K562 (cell line): Measurements from ENCODE around the gene TSPAN18. TPM values are rescaled to one million over a fixed set of nuclear protein-coding genes. Genes with fewer than 3 reads are reported as not detected.

Experiments used
- ASH1L ChIP-seq: fragments of 450-650 bp; IDR thresholded peaks from 2 replicates; pipeline ENCODE4 v1.6.1; 2018; ENCODE audit warnings: borderline replicate concordance, mild to moderate bottlenecking, low read depth; ENCODE audit not compliant: partially characterized antibody
- BCOR ChIP-seq: fragments of 450-650 bp; IDR thresholded peaks from 2 replicates; pipeline ENCODE4 v1.6.1; 2016
- CGGBP1 ChIP-seq: fragments of 250-450 bp; sonication (Bioruptor Pico); IDR thresholded peaks from 2 replicates; pipeline ENCODE4 v1.9.0; 2021; ENCODE audit warnings: mild to moderate bottlenecking
- CSDE1 ChIP-seq, 2 experiments: fragments of 450-650 bp; IDR thresholded peaks; 2 replicates each; pipeline ENCODE4 v1.6.1; 2016; ENCODE audit warnings: mild to moderate bottlenecking in 1 of 2
- EGR1 ChIP-seq: fragments of 450-650 bp; conservative IDR thresholded peaks from 2 replicates; pipeline ENCODE4 v1.6.1; 2017; ENCODE audit warnings: mild to moderate bottlenecking
- ELF2 ChIP-seq: fragments of 250-450 bp; sonication (Bioruptor Pico); IDR thresholded peaks from 2 replicates; pipeline ENCODE4 v1.5.0; 2021; ENCODE audit warnings: mild to moderate bottlenecking
- FOS ChIP-seq: IDR thresholded peaks from 3 replicates; pipeline ENCODE4 v1.6.1; 2011; ENCODE audit not compliant: insufficient read length; ENCODE audit errors: extremely low read depth
- FOXJ3 ChIP-seq: sonication (generic); formaldehyde crosslinking; IDR thresholded peaks from 2 replicates; pipeline ENCODE4 v1.4.0; 2020; ENCODE audit warnings: mild to moderate bottlenecking, missing genetic modification reagents
- HNRNPUL1 ChIP-seq: fragments of 200-400 bp; formaldehyde crosslinking; IDR thresholded peaks from 2 replicates; pipeline ENCODE4 v1.6.1; 2017; ENCODE audit warnings: low read length
- KDM1A ChIP-seq, 2 experiments: fragments of 450-650 bp; IDR thresholded peaks; 2 replicates each; pipeline ENCODE4 v1.6.1; 2016; ENCODE audit warnings: mild to moderate bottlenecking in 2 of 2
- NCOA2 ChIP-seq, 2 experiments: fragments of 450-650 bp; IDR thresholded peaks; 2 replicates each; pipeline ENCODE4 v1.6.1; 2018; ENCODE audit warnings: mild to moderate bottlenecking in 2 of 2, moderate library complexity in 1 of 2; ENCODE audit not compliant: partially characterized antibody in 2 of 2
- NEUROD1 ChIP-seq: fragments of 150-350 bp; IDR thresholded peaks from 2 replicates; pipeline ENCODE4 v1.6.1; 2014; ENCODE audit warnings: borderline replicate concordance, low read length, low read depth; ENCODE audit not compliant: partially characterized antibody
- RBM15 ChIP-seq: fragments of 200-400 bp; formaldehyde crosslinking; IDR thresholded peaks from 2 replicates; pipeline ENCODE4 v1.6.1; 2018; ENCODE audit warnings: mild to moderate bottlenecking, low read length, moderate library complexity; ENCODE audit not compliant: insufficient read depth
- SIX5 ChIP-seq, 2 experiments: IDR thresholded peaks; 2 replicates each; pipeline ENCODE4 v1.6.1; 2011; ENCODE audit warnings: low read length in 2 of 2, borderline replicate concordance in 1 of 2, low read depth in 1 of 2, mild to moderate bottlenecking in 1 of 2, moderate library complexity in 1 of 2; ENCODE audit not compliant: insufficient read depth in 1 of 2
- SLC30A9 ChIP-seq: fragments of 250-450 bp; sonication (Bioruptor Pico); IDR thresholded peaks from 2 replicates; pipeline ENCODE4 v1.8.0; 2022; ENCODE audit warnings: mild to moderate bottlenecking, moderate library complexity
- ZBED1 ChIP-seq: IDR thresholded peaks from 2 replicates; pipeline ENCODE4 v1.6.1; 2014
- ZBTB8A ChIP-seq: fragments of 450-650 bp; IDR thresholded peaks from 2 replicates; pipeline ENCODE4 v1.6.1; 2018; ENCODE audit warnings: mild to moderate bottlenecking, moderate library complexity; ENCODE audit not compliant: partially characterized antibody
- ZNF124 ChIP-seq: sonication (generic); formaldehyde crosslinking; IDR thresholded peaks from 2 replicates; pipeline ENCODE4 v1.8.1; 2022; ENCODE audit warnings: missing genetic modification reagents
- ZNF311 ChIP-seq: fragments of 250-450 bp; sonication (Bioruptor Pico); IDR thresholded peaks from 2 replicates; pipeline ENCODE4 v1.4.0; 2020; ENCODE audit warnings: mild to moderate bottlenecking, moderate library complexity
- ZNF780A ChIP-seq: fragments of 250-450 bp; sonication (Bioruptor Pico); IDR thresholded peaks from 2 replicates; pipeline ENCODE4 v1.5.0; 2021; ENCODE audit warnings: mild to moderate bottlenecking
- polyA plus RNA-seq, 8 experiments: library from polyadenylated mRNA; depleted of rRNA in 4 of 8; stranded (reverse) in 5 of 8; unstranded in 3 of 8; fragments of >200 nt; fragmentation: Nextera tagmentation in 2 of 8; fragmentation: Illumina TruSeq in 1 of 8; extraction: Ambion mirVana in 2 of 8; extraction: Trizol in 1 of 8; gene quantifications; 2 replicates each; pipeline versions ENCODE4 v1.2.1 to v1.2.3, GENCODE V29; 2011 to 2014; ENCODE audit warnings: inconsistent platforms in 1 of 8, missing spikeins in 1 of 8
- total RNA-seq, 7 experiments: library from RNA; depleted of rRNA in 6 of 7; stranded (reverse); fragments of >200 nt in 6 of 7; fragmentation: Illumina TruSeq in 2 of 7; extraction: Trizol in 2 of 7; gene quantifications; 2 replicates each; pipeline versions ENCODE4 v1.2.1 to v1.2.3, GENCODE V29; 2011 to 2021; ENCODE audit warnings: low replicate concordance in 1 of 7
- TF ChIP-seq, protein P1 (sequence below): fragments of 200-400 bp; formaldehyde crosslinking; IDR thresholded peaks from 2 replicates; pipeline ENCODE4 v1.6.1; 2017; ENCODE audit warnings: mild to moderate bottlenecking, low read depth, low read length, moderate library complexity
- TF ChIP-seq, protein P2 (sequence below): fragments of 450-650 bp; IDR thresholded peaks from one replicate; pipeline ENCODE4 v1.6.1; 2018; ENCODE audit warnings: mild to moderate bottlenecking, moderate library complexity; ENCODE audit not compliant: partially characterized antibody
- TF ChIP-seq, protein P3 (sequence below): fragments of 450-650 bp; formaldehyde crosslinking; IDR thresholded peaks from 2 replicates; pipeline ENCODE4 v1.4.0; 2020; ENCODE audit warnings: mild to moderate bottlenecking, moderate library complexity
- TF ChIP-seq, protein P4 (sequence below): IDR thresholded peaks from 3 replicates; pipeline ENCODE4 v1.6.1; 2011; ENCODE audit warnings: borderline replicate concordance, mild to moderate bottlenecking; ENCODE audit not compliant: insufficient read length, insufficient read depth

TSPAN18 gene
- total and polyA plus RNA-seq, 9 of the 15 experiments (the other 6 are each of a cell fraction or from before 2014, with no cell fraction given), result 0.17 to 0.35 (median 0.22) TPM; not detected in 4

- TF ChIP-seq, protein P1, sequence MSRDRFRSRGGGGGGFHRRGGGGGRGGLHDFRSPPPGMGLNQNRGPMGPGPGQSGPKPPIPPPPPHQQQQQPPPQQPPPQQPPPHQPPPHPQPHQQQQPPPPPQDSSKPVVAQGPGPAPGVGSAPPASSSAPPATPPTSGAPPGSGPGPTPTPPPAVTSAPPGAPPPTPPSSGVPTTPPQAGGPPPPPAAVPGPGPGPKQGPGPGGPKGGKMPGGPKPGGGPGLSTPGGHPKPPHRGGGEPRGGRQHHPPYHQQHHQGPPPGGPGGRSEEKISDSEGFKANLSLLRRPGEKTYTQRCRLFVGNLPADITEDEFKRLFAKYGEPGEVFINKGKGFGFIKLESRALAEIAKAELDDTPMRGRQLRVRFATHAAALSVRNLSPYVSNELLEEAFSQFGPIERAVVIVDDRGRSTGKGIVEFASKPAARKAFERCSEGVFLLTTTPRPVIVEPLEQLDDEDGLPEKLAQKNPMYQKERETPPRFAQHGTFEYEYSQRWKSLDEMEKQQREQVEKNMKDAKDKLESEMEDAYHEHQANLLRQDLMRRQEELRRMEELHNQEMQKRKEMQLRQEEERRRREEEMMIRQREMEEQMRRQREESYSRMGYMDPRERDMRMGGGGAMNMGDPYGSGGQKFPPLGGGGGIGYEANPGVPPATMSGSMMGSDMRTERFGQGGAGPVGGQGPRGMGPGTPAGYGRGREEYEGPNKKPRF, result no peak
- TF ChIP-seq ASH1L, result no peak
- no peak for TF ChIP-seq FOS
- no peak for TF ChIP-seq CGGBP1 (CRISPR knock-in tag)
- no peak for TF ChIP-seq ELF2 (CRISPR knock-in tag)
- no peak for TF ChIP-seq FOXJ3
- no peak for TF ChIP-seq ZNF124 (CRISPR knock-in tag)
- no peak for TF ChIP-seq KDM1A (IDR thresholded peaks at IDR 0.05)
- TF ChIP-seq SIX5 (IDR thresholded peaks at IDR 0.05; ENCODE audit: borderline replicate concordance in 1 of 2, insufficient read depth in 1 of 2, low read depth in 1 of 2, low read length in 2 of 2), result no peak
- no peak for TF ChIP-seq EGR1
- TF ChIP-seq SLC30A9, result no peak
- TF ChIP-seq NCOA2 (IDR thresholded peaks at IDR 0.05; ENCODE audit: partially characterized antibody in 2 of 2), result no peak
- TF ChIP-seq, protein P2, sequence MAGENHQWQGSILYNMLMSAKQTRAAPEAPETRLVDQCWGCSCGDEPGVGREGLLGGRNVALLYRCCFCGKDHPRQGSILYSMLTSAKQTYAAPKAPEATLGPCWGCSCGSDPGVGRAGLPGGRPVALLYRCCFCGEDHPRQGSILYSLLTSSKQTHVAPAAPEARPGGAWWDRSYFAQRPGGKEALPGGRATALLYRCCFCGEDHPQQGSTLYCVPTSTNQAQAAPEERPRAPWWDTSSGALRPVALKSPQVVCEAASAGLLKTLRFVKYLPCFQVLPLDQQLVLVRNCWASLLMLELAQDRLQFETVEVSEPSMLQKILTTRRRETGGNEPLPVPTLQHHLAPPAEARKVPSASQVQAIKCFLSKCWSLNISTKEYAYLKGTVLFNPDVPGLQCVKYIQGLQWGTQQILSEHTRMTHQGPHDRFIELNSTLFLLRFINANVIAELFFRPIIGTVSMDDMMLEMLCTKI, result no peak
- TF ChIP-seq BCOR, result no peak
- TF ChIP-seq ZBED1, result no peak
- TF ChIP-seq ZBTB8A, result no peak
- TF ChIP-seq ZNF780A (CRISPR knock-in tag), result no peak
- TF ChIP-seq, protein P3, sequence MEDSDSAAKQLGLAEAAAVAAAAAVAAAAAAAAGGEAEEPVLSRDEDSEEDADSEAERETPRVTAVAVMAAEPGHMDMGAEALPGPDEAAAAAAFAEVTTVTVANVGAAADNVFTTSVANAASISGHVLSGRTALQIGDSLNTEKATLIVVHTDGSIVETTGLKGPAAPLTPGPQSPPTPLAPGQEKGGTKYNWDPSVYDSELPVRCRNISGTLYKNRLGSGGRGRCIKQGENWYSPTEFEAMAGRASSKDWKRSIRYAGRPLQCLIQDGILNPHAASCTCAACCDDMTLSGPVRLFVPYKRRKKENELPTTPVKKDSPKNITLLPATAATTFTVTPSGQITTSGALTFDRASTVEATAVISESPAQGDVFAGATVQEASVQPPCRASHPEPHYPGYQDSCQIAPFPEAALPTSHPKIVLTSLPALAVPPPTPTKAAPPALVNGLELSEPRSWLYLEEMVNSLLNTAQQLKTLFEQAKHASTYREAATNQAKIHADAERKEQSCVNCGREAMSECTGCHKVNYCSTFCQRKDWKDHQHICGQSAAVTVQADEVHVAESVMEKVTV, result peak; percentile 23; the same call in 1 of the 2 replicates
- TF ChIP-seq, protein P4, sequence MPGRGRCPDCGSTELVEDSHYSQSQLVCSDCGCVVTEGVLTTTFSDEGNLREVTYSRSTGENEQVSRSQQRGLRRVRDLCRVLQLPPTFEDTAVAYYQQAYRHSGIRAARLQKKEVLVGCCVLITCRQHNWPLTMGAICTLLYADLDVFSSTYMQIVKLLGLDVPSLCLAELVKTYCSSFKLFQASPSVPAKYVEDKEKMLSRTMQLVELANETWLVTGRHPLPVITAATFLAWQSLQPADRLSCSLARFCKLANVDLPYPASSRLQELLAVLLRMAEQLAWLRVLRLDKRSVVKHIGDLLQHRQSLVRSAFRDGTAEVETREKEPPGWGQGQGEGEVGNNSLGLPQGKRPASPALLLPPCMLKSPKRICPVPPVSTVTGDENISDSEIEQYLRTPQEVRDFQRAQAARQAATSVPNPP, result no peak
- TF ChIP-seq NEUROD1, result no peak
- no peak for TF ChIP-seq RBM15
- no peak for TF ChIP-seq ZNF311 (CRISPR knock-in tag)
- TF ChIP-seq CSDE1 (IDR thresholded peaks at IDR 0.05), result no peak
- no peak for TF ChIP-seq HNRNPUL1
Measured at GRCh38 chr11:44775366-44775984, 48.7 kb downstream of the TSPAN18 start (continued).
